DMS153 (cell line): ENCODE data around the gene SOX6.

ENCODE experiments used
- DNase-seq: peaks from one replicate; lab custom pipeline; 2025; lab: John Stamatoyannopoulos, UW

The SOX6 gene

DNA sequence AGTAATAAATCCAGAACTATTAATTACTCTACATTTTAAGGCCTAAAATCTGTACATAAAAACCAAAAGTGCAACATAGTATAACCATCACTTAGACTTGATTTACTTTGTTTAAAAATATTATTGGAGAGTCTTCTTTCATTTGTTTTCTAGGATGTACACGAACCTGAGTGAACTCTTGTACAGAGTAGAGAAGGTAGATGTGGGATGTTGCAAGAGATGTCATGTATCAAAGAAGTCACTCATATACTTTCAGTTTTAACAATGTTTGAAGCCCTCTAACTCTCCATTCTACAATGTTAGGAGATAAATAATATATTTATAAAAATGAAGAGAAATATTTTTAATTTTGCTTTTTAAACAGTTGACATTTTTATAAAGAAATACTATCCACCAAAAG is 38.6 kb downstream of the SOX6 start:
- DNase-seq: no peak

DNA sequence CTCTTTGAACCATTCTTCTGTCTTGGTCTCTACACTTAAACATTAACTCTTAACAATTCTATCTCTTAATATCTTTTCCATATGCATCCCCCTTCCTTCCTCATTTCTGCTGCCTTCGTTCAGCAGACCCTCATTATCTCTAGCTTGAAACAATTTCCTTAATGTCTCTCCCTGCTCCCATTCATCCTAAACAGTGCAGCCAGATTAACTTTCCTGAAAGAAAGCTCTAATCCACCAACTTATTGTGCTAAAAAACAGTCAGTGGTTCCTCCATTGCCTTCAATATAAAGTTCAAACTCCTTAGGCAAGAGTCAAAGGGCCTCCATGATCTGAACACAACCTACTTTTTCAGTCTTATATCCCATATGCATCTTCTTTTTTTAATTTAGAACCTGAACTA is 42.5 kb downstream of the SOX6 start:
- no peak for DNase-seq

DNA sequence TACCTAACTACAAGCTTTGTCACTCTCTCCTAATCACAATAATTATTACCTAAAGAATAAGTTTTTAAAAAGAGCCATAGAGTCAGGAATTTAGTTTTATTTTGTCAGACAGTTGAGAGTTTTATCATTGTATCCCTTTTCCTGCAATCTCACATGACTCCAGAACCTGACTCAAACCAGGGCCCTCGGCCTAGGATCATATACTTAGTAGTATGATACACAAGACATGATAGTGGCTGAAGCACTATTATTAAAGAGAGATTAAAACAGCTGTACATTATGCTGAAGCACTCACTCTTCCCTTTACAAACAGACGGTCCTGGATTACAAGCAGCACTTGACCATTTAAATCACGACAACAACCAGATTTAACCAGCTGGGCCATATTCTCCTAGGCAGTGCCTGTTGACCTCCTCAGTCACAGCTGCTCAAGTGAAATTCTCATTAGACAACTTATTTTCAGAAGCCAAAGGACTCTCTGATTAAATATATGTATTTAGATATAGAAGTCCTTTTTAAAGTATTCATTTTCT is 44.0 kb downstream of the SOX6 start:
- DNase-seq: peak; percentile 56

DNA sequence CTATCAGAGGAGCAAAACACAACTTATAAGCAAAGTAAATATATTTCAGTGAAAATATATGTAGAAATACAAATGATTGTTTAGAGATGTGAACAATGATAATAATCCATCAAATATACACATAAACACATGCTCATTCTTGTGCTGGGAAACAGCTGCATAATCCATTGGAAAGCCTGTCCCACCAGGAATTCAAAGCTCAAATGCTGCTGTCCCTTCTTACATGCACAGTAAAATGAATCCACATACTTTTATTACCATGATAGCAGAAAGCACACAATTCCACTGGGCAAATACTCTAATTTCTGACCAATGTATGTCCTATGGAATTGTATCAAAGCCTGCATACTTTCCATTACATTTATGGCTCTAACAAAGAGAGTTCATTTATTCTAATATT is 44.5 kb downstream of the SOX6 start:
- no peak for DNase-seq

DNA sequence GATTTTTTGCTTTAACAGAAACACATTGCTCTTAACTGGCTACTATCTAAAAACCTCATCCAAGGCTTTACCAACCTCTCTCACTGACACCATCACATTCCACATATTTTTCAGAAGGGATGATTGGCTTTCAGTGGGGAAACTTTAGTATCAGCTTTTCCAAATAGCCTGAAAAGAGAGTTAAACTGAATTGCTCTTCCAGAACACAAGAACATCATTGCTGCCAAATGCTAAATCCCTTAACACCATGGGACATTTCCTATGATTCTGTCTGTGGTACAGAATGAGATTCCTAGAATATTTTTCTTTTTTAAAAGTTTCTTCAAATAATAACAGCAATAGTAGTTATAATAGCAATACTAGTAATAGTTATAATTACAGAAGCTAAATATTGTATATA is 45.4 kb downstream of the SOX6 start:
- DNase-seq: no peak

DNA sequence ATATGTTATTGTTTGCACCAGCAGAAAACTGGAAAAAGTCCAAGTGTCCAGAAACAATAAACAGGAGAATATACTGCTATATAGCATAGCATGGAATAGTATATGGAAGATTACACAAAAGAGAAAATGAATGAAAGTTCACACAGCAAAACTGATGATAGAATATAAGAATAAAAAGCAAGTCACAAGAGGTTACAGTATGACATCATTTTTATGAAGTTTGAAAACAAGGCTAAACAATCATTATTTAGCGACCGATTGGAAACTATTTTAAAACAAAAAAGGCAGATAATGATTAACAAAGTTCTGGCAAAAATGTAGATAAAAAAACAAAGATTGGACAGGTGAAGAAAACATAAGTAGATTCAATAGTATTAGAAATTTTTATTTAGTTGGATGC is 47.1 kb downstream of the SOX6 start:
- no peak for DNase-seq

- DNase-seq: no peak
Observed at GRCh38 chr11:16301462-16301861, 54.9 kb downstream of the SOX6 start.

DNA sequence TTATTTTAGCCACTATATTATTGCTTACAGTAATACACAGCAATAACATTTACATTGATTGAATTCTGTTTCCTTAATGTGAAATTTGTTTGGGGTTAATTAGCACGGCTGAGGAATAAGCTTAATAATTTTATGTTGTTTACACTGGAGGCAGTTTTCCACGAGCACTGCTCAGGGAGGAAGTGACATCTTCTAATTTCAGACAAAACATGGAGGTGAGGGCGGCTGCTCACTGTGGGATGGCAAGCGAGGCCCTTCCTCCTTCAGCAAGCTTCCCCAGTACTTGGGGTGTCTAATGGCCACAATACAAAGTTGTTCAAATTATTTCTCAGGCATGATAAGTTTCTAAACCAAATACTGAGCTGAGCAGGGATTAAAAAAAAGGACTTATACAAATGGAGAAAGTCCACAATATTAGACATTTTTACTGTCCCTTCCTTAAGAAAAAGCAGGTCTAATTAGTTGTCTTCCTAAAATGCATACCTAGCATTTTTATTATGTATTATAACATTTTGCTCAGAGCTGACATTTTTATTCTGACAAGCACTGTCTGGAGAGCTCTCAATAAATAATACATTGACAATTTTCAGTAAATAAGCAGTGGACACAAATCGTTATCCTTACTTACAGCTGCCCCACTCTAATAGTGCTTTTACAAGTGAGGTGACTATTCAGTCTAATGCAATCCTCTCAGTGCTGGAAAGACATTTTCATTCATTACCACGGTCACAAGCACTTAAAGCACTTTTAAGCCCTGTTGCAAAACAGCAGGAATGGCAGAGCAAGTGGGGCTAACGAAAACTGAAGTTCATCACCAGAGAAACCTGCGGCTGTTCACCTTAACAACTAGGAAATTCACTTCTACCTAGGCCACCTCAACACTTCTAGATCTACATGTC is 56.2 kb downstream of the SOX6 start:
- peak; percentile 80 for DNase-seq

DNA sequence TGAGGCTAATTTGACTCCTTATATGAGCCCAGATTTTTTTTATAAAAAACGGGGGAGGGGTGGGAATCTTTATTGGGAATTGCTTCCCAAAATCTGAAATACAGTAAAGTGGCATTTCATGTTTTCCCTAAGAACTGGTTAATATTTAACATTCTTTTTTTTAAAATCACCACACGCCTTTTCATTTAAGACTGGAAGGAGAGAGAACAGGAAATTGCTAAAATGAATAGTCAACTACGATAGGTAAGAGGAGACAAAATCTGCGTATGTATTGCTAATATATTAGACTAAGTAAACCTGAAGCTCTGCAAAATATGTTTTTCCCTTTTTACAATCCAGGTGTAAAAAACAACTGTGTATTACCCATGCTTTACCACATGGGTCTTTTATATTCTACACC is 57.0 kb downstream of the SOX6 start:
- no peak for DNase-seq

DNA sequence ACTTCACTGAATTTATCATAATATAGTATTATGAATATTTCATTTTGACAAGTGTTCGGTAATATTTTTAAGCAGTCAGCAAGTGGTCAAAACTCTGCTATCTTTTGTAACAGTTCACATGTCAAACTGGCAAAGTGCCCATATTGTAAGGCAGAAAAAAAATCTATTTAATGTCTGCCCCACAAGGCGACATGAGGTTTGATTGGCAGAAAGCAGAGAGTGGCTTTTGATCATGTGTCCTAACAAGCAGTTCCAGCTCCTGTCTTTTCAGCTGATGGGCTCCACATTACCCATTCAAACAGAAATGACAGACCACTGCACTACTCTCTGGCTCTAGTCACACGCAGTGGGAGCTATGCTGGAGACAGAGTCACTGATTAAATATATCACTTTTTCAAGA is 59.0 kb downstream of the SOX6 start:
- DNase-seq: peak; percentile 31

DNA sequence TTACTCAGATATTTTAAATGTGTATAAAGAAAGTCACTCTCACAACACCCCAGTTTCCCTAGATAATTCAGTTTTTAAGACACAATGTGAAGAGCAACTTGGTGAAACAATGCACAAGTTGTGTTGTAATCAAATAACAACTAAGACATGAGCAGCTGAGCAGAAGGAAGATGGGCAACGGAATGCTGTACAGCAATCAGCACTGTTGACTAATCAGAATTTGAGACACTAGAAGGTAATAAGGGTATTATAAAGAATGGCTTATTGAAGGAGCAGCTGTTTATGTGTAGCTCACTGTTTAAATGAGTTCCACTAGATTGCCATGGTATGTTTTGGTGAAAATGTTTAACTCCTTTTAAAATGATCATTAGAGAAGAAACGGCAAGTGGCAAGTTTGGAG is 60.1 kb downstream of the SOX6 start:
- no peak for DNase-seq

- DNase-seq: no peak
Observed at GRCh38 chr11:16295592-16295991, 60.8 kb downstream of the SOX6 start.

DNA sequence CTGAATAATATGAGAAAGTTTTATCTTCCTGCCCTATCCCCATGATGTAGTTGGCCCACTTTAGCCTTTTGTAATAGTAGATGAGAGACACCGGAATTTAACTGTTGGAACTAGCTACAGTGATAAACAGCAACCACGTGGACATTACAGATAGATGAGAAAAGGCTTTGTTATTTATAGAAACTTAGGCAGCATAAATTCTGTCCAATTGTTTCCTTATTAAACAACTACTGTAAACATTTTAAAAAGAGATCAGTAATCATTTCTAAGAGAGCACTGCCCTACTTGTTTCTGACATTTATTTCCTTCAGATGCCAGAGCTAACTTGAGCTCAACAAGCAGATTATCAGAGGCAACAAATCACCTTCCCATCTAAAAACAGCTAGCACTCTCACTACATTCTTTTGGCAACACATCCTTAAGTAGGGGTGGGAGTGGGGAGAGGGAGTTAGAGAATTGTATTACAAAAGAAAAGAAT is 63.1 kb downstream of the SOX6 start:
- peak; percentile 21 for DNase-seq

DNA sequence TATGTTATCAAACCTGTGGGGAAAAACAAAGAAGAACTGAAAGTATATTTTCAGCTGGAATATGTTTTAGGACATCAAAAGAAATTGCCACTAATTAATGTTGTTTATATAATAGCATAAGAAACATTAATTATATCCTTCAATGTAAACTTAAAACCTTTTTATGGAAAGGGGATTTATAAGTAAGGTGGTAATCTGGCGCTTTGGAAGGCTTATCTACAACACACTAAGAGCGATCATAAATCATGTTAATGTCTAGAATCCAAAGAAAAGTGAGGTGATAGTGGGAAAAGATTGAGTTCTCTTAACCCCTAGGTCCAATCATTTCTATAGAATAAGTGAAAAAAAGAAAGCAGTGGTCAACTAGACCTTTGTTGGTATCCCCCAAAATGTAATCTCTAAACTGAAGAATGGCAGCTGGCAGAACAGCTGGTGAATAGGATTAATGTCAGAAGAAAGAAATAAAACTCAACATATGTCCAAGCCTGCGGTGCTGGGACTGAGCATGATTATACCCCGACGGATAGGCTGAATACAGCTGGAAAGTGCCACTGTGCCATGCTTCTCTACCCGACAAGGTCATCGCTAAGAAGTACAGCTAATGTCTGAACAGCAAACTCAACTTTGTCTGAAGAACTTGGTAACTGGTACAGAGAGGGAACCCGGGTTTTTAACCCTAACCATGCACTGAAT is 64.0 kb downstream of the SOX6 start:
- DNase-seq: no peak

GRCh38 chr11:16291729-16292128 is 64.6 kb downstream of the SOX6 start:
- no peak for DNase-seq

DNA sequence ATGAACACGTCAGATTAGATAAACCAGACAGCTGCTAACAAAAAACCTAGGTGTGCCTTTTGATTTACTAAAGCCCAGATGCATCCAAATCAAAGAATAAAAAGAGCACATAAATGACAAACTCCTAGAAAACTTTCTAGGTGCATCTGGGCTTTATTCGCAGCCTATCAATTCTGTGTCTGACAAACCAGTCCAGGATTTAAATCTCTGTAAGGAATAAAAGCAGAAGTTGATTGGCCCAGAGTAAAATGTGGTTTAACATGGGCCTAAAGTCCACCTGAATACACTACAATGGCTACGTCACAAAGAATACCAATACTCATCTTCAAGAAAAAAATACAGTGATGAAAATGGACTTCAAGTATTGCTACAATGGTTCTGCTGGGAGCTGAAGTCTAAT is 66.8 kb downstream of the SOX6 start:
- no peak for DNase-seq

DNA sequence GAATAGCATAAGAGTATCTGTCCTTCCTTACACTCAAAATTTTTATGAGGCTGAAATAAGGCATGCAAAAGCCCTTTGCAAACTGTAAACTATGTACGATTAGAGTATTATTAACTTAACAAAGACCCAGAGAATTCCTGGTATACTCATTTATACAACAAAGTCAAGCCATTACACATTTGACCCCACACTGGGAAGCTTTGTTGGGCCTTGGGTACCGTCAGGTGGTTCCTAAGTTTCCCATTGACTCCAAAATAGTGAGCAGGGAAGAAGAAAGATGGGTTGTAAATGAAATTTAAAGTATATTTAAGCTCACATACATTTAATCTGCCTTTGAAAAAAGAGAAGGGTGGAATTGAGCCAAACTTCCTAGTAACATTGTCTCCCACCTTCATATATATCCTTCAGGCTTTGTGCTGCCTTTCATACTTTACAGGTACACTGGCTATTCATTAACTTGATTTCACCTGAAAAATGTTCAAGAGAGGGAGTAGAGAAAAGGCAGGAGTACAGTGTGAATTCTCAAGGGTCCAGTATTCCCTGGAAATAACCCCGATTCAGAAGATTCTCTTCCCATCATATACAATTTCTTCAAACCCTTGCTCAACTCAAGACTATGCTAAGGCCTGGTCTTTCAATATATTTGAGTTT is 68.6 kb downstream of the SOX6 start:
- DNase-seq: no peak

DNA sequence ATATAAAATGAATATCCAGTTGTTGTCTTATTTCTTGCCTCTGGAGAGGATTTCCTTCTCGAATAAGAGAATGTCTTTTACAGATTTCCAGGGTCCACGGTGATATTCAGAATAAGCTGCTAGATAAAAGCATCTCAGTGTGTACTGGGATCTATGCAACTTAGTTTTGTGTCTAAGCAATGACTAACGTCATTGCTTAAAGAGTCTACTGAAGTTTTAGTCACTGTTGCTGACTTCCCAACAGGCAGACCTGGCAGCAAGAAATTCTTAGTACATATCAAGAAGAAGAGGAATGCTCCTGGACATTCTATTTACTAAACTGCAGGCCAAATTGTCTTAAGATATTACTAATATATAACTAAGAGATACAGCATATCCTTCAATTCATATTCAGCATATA is 70.3 kb downstream of the SOX6 start:
- no peak for DNase-seq

- peak; percentile 95 for DNase-seq
Observed at GRCh38 chr11:16280256-16280682, 76.1 kb downstream of the SOX6 start.

DNA sequence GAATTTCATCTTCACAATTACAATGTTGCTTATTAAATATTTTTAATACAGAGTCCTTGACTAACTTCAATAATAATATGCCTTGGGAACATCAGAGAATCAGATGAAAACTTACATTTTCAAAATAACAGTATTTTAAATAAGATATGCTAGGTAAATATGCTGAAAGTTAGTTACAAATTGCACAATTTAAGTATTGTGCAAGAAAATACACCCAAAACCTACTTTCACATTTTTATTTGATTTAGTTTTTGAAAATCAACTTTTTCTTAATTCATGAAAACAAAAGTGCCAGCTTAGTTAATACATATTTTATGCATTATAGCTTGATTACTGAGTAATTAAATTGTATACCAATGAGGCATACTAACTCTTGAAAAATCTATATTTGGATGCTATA is 76.8 kb downstream of the SOX6 start:
- no peak for DNase-seq

GRCh38 chr11:16278979-16279378 is 77.4 kb downstream of the SOX6 start:
- no peak for DNase-seq

GRCh38 chr11:16278273-16278672 is 78.1 kb downstream of the SOX6 start:
- no peak for DNase-seq

DNA sequence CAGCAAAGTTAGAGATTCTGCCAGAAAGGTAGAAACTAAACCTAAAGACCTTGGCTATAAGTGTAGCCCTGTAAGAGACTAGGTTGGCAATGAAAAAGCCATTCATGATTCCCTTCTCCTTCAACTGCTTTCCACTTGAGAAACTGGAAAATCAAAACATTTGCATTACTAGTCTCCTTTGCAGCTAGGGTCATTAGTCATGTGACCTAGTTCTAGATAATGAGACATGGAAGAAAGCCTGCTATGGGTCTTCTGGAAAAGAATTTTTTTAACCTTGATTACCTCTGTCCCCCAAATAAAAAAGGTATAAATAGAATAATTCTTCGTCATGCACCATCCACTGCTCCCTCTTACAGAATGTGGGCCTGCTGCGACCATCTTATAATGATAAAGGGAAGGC is 80.1 kb downstream of the SOX6 start:
- no peak for DNase-seq
